ENCODE measurements around the gene PNLIPRP1. TPM values are rescaled to one million over a fixed set of nuclear protein-coding genes. Genes with fewer than 3 reads are reported as not detected.

The PNLIPRP1 gene
- not detected for total RNA-seq (2013)
- under 1 TPM in 1 of 3 donors, not detected in 2; 0.04 TPM for polyA plus RNA-seq
- not detected in 2 replicates for polyA minus RNA-seq
- total RNA-seq = 0 to 2.1 (median 0.08) reads per million in 11 experiments

DNA sequence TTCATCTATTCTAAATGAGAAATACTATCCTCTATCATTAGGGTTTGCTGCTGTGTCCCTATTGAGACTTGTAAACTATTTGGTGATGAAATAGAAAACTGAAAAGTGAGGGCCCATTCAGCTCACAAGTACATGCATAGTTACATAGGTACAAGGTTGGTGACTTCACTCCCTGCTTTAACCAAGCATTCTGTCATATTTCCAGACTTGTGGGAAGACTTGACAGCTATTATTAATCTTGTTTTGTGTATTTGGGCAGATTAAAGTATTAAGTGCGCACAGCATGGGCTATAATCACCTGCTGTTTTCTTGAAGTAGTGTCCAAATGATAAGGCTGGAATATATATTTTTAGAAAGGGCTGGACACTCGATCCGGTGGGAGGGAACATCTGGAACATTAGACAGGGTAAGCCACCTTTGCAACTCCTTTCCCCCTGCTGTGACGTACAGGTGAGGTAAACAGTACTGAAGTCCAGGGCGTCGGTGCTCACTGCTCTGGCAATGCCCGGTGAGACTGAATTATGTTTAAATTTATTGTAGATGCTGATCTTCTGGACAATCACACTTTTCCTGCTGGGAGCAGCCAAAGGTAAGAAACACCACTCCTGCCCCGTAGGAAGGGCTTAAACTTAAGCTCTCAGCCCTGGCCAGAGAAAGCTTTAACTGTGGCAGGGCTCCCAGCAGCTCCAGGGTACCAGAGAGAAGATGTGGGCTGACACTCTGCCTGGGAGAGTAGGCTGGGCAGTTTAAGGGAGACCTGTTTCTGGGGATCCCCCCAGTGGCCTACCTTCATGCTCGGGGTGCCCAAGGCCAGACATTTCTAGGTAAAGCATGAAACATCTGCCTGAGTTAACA is at the start of gene PNLIPRP1:
PNLIPRP1 (plus strand) TSS at position 370 of the 855 bp plus-strand sequence; CDS start at position 541, 171 bp downstream.
- Histone ChIP-seq H3K9ac (ENCODE audit: insufficient read depth, low read length, poor library complexity, severe bottlenecking) (no peak within 1 kb of the TSS), H3K9me3 (replicated peaks in 1 of 2; ENCODE audit: control insufficient read depth in 1 of 2, insufficient read depth in 1 of 2, low read length in 2 of 2) (no peaks in the 10 kb centered on the region), H3K27ac (ENCODE audit: low read depth in 1 of 2, low read length in 2 of 2) (no peak within 1 kb of the TSS), H3K27me3 (ENCODE audit: control insufficient read depth in 2 of 2, insufficient read depth in 2 of 2, low read length in 2 of 2) (no peaks in the 10 kb centered on the region), H3K4me2 (replicated peaks; ENCODE audit: extremely low read depth, low read length, poor library complexity, severe bottlenecking) (no peak within 1 kb of the TSS), H3K79me2 (ENCODE audit: insufficient read depth, low read length) (no peaks in the 10 kb centered on the region), H3K4me3 (replicated peaks in 1 of 3; ENCODE audit: low read depth in 2 of 3, low read length in 3 of 3) (no peak within 1 kb of the TSS), H3K36me3 (replicated peaks in 1 of 2; ENCODE audit: control insufficient read depth in 1 of 2, insufficient read depth in 2 of 2, low read length in 2 of 2) (no peaks in the 10 kb centered on the region), H3K4me1 (ENCODE audit: control insufficient read depth in 1 of 2, insufficient read depth in 2 of 2, low read length in 2 of 2) (no peaks in the 10 kb centered on the region), H4K20me1 (ENCODE audit: insufficient read depth, low read length) (no peaks in the 10 kb centered on the region), H2AFZ (ENCODE audit: insufficient read depth, low read depth, low read length, poor library complexity, severe bottlenecking) (no peak within 1 kb of the TSS)
- no peak for DNase-seq
- no peaks in the 10 kb centered on the region for H3K4me1 Mint-ChIP-seq
- 85% methylated on average over 2 of the region's 9 CpGs for WGBS (ENCODE audit: insufficient coverage)
- H3K4me3 Mint-ChIP-seq = no peak within 1 kb of the TSS
- peaks cover 0 to 5% (median 2%) of the 10 kb centered on the region in 3 donors for H3K27me3 Mint-ChIP-seq (ENCODE audit: low read depth in 3 of 3)
- peak within 1 kb of the TSS in 1 of 7 donors; percentile 54 for H3K27ac Mint-ChIP-seq
- peaks cover 0 to 3% (median 1%) of the 10 kb centered on the region in 7 donors for H3K9me3 Mint-ChIP-seq
- TF ChIP-seq, protein P1, sequence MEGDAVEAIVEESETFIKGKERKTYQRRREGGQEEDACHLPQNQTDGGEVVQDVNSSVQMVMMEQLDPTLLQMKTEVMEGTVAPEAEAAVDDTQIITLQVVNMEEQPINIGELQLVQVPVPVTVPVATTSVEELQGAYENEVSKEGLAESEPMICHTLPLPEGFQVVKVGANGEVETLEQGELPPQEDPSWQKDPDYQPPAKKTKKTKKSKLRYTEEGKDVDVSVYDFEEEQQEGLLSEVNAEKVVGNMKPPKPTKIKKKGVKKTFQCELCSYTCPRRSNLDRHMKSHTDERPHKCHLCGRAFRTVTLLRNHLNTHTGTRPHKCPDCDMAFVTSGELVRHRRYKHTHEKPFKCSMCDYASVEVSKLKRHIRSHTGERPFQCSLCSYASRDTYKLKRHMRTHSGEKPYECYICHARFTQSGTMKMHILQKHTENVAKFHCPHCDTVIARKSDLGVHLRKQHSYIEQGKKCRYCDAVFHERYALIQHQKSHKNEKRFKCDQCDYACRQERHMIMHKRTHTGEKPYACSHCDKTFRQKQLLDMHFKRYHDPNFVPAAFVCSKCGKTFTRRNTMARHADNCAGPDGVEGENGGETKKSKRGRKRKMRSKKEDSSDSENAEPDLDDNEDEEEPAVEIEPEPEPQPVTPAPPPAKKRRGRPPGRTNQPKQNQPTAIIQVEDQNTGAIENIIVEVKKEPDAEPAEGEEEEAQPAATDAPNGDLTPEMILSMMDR (IDR thresholded peaks at IDR 0.05) = no peak
- intact Hi-C loops (cut with micrococcal nuclease) = no loop called here
- no peaks in the 10 kb centered on the region for H3K36me3 Mint-ChIP-seq

DNA sequence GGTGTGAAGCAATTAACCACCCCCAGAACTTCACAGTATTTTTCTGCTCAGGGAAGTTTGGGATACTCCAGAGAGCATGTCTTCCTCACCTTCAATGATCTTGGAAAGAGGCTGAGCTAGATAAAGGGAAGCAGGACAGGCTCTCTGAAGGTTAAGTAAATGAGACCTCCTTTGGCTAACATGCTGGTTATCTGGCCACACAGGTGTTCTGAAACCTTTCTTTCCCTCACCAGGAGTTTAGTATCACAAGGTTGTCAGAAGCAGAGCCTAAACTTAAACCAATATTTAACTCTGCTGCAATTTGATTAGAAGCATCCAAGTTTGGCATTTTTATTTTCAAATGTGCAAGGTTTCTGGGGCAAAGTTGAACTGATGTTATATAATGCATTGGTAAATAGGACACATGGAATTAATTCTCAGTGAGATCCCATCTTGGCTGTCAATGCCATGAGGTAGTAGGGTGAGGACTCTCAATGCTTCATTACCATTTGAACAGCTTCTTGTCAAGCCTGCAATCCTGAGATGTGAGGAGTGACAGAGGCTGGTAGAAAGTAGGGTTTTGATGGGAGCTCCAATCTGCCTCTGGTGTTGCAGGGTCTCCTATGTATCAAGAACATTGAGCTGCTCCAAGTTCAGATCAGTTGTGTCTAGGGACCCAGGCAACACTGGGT is 48.6 kb upstream of the PNLIPRP1 start:
- Histone ChIP-seq H3K4me1 (ENCODE audit: control insufficient read depth in 1 of 2, insufficient read depth in 2 of 2, low read length in 2 of 2) (no peaks in the 10 kb centered on the region), H4K20me1 (ENCODE audit: insufficient read depth, low read length) (no peaks in the 10 kb centered on the region), H3K4me3 (replicated peaks in 1 of 3; ENCODE audit: low read depth in 2 of 3, low read length in 3 of 3) (no peak overlapping the region), H2AFZ (ENCODE audit: insufficient read depth, low read depth, low read length, poor library complexity, severe bottlenecking) (no peak overlapping the region), H3K9me3 (replicated peaks in 1 of 2; ENCODE audit: control insufficient read depth in 1 of 2, insufficient read depth in 1 of 2, low read length in 2 of 2) (no peaks in the 10 kb centered on the region), H3K36me3 (replicated peaks in 1 of 2; ENCODE audit: control insufficient read depth in 1 of 2, insufficient read depth in 2 of 2, low read length in 2 of 2) (no peaks in the 10 kb centered on the region), H3K79me2 (ENCODE audit: insufficient read depth, low read length) (no peaks in the 10 kb centered on the region), H3K4me2 (replicated peaks; ENCODE audit: extremely low read depth, low read length, poor library complexity, severe bottlenecking) (no peak overlapping the region), H3K27ac (ENCODE audit: low read depth in 1 of 2, low read length in 2 of 2) (no peak overlapping the region), H3K27me3 (ENCODE audit: control insufficient read depth in 2 of 2, insufficient read depth in 2 of 2, low read length in 2 of 2) (no peaks in the 10 kb centered on the region), H3K9ac (ENCODE audit: insufficient read depth, low read length, poor library complexity, severe bottlenecking) (no peak overlapping the region)
- Mint-ChIP-seq H3K4me1 (no peaks in the 10 kb centered on the region), H3K27ac (no peak overlapping the region), H3K27me3 (ENCODE audit: low read depth in 3 of 3) (peaks cover 0 to 4% (median 1%) of the 10 kb centered on the region in 3 donors), H3K9me3 (peaks cover 0 to 14% (median 5%) of the 10 kb centered on the region in 7 donors), H3K36me3 (no peaks in the 10 kb centered on the region), H3K4me3 (no peak overlapping the region)
- TF ChIP-seq, protein P1 (IDR thresholded peaks at IDR 0.05) = no peak
- DNase-seq = no peak
- intact Hi-C loops (cut with micrococcal nuclease) = no loop called here
